GM18498 (cell line): Measurements from ENCODE around the gene GALK2.

Experiments used
- ATAC-seq: cut with Tn5 transposase; IDR thresholded peaks from one replicate; pipeline ENCODE4 v1.9.1; 2021; ENCODE audit warnings: mild to moderate bottlenecking, moderate library complexity; ENCODE audit not compliant: unreplicated experiment

The GALK2 gene

GRCh38 chr15:49278751-49279150, 108.7 kb downstream of the GALK2 start:
- no peak for ATAC-seq

GRCh38 chr15:49279521-49280456, 109.7 kb downstream of the GALK2 start:
- ATAC-seq = no peak

DNA sequence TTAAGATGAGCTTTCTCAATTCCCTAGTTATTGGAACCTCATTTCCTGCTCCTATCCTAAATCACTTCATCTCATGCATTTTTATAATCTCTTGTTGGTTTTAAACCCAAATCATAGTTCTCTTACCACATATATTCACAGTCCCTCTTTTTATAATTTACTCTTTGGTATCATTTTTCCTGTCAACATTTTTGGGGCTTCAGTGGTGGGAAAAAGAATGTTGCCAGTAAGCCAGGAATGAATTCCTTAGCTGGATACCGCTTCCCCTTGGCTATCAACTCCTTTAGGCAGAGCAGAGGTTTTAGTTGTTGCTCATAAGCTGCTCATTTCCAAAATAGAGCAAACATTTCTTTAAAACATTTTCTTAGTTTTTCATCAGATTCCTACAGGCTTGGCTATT, 112.3 kb downstream of the GALK2 start:
- no peak for ATAC-seq

DNA sequence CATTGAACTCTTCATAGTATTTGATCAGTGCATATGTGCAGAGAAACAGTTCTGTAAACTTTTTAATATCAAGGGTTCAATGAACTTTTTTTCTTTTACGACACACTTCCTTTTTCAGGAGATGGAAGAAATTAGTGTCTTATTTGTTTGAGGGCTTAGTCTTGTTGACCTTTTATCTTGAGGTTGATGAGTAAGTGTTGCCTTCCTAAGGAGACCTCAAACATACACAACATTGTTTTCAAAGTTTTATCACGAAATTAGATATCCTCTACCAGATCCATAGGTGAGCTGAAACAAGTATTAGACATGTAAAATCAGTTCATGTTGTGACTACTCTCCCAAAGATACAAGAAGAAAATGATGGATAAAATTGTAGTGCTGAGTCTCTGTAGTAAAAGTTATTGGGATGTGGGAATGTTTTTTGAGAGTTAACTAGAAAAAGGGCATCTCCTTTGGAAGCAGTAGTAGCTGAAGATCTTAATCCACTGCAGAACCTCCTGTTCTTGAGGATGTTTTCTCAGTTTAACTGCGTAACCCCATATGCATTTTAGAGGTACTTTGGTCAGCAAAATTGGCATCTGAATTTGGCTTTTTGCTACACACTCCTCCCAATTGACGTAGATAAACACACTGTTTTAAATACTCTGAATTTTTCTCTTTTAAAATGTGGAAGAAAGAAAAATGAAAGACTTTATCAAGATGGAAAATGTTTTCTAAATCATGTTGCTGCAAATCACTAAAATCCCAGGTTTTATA, 116.8 kb downstream of the GALK2 start:
- no peak for ATAC-seq

GRCh38 chr15:49287481-49287880, 117.4 kb downstream of the GALK2 start:
- no peak for ATAC-seq

GRCh38 chr15:49288391-49288790, 118.3 kb downstream of the GALK2 start:
- ATAC-seq = no peak

DNA sequence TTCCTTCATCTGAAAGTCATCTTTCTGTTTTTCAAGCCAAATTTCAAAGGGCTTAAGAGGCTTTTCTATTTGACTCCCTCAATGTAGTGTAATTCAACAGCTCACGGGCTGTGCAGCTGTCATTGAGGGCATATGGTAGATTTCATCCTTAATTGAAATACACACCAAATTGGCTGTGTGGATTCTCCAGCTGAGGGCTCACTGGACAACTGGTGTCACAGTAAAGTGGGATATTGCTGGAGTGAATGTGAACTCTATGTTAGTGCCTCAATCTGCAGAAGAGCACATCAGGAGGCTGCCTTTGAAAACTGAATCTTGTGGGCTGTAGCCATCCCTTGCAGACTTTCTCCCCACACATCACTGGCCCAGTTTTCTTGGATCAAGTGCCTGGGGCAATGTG, 120.1 kb downstream of the GALK2 start:
- ATAC-seq = no peak

GRCh38 chr15:49293941-49294340, 123.9 kb downstream of the GALK2 start:
- ATAC-seq = no peak

GRCh38 chr15:49296258-49296657, 126.2 kb downstream of the GALK2 start:
- ATAC-seq = no peak

DNA sequence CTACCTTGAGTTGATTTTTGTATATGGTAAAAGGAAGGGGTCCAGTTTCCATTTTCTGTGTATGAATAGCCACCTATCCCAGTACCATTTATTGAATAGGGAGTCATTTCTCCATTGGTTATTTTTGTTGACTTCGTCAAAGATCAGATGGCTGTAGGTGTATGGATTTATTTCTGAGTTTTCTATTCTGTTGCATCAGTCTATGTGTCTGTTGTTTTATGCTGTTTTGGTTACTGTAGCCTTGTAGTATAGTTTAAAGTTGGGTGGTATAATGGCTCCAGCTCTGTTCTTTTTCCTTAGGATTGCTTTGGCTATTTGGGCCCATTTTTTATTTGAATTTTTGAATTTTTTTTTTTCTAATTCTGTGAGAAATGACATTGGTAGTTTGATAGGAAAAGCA, 127.5 kb downstream of the GALK2 start:
- ATAC-seq = no peak

DNA sequence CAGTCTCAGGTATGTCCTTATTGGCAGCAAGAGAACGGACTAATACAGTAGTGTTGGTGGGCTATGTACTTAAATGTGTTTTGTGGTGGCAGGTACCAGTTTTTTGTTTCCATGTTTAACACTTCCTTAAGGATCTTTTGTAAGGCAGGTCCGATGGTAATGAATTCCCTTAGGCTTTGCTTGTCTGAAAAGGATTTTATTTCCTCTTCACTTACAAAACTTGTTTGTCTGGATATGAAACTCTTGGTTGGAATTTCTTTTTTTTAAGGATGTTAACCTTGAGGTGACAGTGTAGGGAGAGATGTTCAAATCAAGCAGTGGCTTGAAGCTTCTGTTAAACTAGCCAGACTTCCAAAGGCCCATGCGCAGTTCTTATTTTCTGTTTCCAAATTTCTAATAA, 130.8 kb downstream of the GALK2 start:
- ATAC-seq = no peak

DNA sequence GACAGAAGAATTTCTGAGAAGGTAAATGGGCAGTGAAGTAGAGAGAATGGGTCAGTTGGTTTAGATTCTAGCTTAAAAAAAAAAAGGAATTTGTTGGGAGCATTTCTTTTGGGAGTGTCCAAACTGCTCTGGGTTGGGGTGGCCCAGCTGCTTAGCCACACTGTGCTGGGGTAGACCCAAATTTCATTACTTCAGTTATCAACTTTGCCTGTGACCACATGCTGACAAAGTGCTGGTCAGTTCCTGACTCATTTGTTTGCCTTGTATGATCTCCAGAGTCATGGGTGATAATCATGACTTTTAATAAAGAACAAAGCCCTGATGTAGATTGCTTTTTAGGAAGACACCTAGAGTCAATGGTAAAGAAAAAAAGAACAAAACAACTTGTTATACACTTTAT, 131.5 kb downstream of the GALK2 start:
- ATAC-seq = no peak

GRCh38 chr15:49303003-49303402, 133.0 kb downstream of the GALK2 start:
- no peak for ATAC-seq

- ATAC-seq = no peak
Observed at GRCh38 chr15:49306551-49306950, 136.5 kb downstream of the GALK2 start.

GRCh38 chr15:49308686-49309085, 138.6 kb downstream of the GALK2 start:
- ATAC-seq = no peak

GRCh38 chr15:49309889-49310288, 139.8 kb downstream of the GALK2 start:
- no peak for ATAC-seq

DNA sequence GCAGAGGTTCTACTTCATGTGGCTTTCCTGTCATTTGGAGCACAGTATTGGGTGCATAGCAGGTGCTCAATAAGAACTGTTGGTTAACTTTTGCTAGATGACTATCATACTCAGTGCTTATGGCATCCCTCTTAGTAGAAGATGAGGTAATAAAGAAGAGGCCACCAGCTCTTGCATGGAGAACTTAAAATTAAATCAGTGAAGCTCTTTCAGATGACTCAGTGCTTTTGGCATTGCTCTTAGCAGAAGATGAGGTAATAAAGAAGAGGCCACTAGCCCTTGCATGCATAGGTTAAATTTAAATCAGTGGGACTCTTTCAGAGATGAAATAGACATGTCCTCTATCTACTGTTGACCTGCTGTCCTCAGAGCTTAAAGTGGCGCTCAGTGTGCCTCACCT, 143.6 kb downstream of the GALK2 start:
- ATAC-seq = no peak

GRCh38 chr15:49314716-49315115, 144.7 kb downstream of the GALK2 start:
- no peak for ATAC-seq

DNA sequence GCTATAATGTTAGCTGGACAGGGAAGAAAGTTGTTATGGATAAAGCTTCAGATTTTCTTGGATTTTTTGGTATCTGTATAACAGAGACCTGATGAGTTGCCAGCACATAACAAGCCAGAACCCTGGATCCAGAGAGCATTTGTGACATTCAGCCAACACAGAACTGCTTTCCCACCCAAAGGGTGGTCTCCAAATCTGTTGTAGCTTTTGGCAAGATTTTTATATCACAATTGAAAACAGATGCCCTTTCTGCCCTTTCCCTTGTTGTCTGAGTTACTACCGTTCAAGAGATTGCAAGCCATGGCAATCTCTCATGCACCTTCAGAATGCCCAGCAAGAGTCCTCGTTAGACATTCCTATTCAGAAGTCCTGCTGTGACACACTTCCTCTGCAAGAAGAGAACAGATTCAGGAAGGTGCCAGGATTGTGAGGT, 145.4 kb downstream of the GALK2 start:
- ATAC-seq = no peak

DNA sequence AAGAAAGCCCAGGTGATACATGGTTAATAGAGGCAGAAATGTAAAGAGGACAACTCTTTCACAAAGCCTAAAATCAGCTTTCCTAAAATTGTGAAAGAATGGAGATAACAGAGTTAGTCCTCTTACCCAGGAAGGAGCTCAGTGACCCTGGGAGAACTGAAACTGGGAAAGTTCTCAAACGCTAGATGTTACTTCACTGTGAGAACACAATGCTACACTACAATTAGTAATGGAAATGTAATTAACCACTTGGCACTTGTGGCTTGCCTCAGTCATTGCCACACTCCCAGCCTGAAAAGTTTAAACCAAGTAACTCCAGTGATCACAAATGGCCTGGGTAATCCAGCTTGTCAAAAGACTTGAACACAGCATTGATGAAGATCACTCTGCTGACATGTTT, 150.3 kb downstream of the GALK2 start:
- no peak for ATAC-seq

DNA sequence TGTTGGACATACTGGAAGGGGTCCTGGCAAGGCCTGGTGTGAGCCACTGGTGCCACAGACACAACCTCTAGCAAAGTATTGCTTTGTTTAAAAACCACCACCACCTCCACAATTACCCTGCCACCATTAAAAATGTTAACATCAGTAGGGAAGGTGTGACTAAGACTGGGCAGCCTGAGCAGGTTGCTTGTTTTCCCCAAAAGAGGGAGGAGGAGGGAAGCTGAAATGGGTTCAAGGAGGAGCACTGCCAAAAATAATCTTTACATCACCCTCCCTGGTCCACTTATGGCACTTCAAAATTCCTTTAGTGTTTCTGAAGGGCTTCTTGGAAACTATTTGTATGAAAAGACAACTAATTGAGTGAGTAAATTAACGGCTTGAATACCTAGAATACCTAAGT, 153.2 kb downstream of the GALK2 start:
- no peak for ATAC-seq

DNA sequence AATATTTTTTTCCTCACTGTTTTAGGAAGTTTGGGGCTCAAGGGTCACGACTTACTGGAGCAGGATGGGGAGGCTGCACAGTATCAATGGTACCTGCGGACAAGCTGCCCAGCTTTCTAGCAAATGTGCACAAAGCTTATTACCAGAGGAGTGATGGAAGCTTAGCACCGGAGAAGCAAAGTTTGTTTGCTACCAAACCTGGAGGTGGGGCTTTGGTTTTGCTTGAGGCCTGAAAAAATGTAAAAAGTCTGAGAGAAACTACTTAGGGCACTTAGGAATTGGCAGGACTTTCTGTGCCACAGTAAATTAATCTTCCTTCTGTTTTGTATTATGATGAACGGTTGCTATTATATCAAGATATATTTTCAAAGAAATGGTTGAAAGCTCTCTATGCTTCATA, 157.9 kb downstream of the GALK2 start:
- ATAC-seq = no peak
